Muscle of back (tissue), 11 donors: ENCODE measurements around the gene SPECC1. TPM values are rescaled to one million over a fixed set of nuclear protein-coding genes. Genes with fewer than 3 reads are reported as not detected.
"Not testable (repeated sequence)": the region's sequence is repeated elsewhere in the genome, so short reads cannot be mapped to it uniquely, and the experiment has no call there.

Experiments used
- DNase-seq, 3 donors: peaks; one replicate each; pipeline versions ENCODE4 v3.0.0 to v3.0.0-alpha.2; 2013
- polyA plus RNA-seq, 10 donors: library from polyadenylated mRNA; unstranded; fragments of 120-200 nt; gene quantifications; one replicate each; pipeline ENCODE4 v1.2.1, GENCODE V29; 2013; ENCODE audit not compliant: insufficient read length in 10 of 10

SPECC1 gene
- polyA plus RNA-seq, 10 donors, result 6.1 to 11.2 (median 7.8) TPM

DNA sequence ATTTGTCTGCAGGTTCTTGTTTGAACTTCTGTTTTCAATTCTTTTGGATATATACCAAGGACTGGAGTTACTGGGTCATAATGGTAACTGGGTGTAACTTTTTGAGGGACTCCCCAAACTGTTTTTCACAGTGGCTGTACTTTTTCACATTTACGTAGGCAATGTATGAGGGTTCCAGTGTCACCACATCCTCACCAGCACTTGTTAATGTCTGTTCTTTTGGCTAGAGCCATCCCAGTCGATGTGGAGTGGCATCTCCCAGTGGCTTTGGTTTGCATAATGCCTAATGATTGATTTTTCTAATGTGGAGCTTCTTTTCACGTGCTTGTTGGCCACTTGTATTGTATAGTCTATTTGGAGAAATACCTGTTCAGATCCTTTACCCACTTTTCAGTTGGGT lies 59.3 kb downstream of the SPECC1 start:
- no peak for DNase-seq

DNA sequence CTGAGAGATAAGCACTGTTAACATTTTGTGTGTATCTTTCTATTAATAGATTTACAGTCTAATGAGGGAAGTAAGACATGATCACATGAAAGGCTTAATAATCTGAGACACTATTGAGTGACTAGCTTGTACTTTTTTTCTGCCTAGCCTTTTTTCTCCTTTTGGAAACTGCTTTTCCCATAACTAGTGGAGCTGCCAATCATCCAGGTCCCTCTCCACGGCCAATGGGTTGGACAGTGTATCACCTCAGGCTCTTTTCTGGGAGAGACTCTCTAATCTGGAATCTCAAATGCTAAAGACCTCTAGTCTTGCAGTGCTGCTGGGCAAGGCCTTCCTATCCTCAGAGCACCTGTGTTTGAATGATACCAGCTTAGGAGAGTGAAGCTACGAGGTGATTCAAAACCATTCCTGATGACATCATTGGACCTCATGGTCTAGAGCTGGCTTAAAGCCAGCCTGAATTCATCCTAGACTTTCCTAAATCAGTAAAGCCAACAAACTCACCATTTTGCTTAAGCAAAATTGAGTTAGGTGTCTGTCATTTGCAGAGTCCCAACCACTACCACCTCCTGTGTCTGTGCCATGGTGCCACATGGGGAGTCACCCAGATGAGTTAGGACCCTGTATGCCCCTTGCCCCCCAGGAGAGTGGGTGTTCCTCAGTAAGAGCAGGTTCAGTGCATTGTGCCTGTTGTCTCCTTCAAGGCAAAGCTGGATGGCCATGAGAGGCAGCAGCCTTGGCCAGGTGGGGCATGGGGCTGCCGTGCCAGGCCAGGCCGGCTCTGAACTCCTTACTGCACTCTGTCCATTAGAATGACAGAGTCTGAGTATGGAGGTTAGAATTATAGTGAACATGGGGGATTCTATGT lies 62.9 kb downstream of the SPECC1 start:
- DNase-seq, result no peak

DNA sequence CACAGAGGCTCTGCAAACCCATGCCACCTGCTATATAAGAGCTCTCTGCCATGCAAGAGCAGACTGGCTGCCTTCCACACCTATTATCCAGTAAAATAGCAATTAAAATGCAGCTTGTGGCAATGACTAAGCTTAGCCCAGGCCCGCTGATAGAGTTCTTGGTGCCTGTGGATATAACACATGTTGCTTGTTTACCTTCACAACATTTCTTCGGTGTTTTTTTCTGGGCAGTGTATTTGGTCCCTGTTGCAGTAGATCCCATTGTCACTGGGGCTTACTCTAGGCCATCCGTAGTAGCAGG lies 63.5 kb downstream of the SPECC1 start:
- no peak for DNase-seq

DNA sequence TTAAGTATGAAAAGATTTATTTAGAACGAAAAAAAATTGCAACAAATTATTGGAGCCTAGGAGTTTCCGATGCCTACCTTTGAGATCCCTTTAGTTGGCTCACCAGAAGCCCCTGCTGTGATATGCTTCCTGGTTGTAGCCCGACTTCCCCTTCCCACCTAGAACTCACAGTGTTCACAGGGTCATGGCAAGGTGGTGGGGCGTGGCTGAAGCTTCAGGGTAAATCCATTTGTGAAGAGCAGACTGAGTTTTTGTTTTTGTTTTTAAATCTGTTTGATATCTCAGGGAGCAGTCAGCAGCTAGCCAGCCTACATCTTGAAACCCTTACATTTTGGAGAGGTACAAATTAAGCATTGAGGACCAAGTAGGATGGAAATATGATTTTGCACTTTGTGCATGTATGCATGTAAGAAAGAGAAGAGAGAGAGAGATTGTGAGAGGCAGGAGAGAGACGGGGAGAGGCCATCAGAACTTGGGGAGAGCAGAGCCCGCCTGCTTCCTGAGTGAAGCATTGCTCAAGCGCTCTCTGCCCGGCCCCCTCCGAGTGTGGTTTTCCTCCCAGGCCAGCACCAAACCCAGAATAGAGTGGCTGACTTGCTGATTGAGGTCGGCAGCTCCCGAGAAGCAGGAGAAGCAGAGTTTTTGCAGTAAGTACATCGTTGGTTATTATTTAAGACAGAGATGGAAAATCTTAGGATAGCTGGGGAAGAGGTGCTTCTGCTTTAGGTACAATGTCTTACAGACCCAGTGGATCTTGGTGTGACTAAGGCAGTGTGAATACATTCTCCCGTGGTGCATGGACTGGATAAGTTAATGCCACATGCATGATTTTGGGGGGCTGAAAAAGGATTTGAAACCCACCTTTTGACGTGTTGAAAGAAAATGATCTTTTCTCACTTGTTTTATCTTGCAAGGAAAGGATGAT lies 64.2 kb downstream of the SPECC1 start:
- DNase-seq, result peak in 2 of 3 donors; percentile 34 to 46

DNA sequence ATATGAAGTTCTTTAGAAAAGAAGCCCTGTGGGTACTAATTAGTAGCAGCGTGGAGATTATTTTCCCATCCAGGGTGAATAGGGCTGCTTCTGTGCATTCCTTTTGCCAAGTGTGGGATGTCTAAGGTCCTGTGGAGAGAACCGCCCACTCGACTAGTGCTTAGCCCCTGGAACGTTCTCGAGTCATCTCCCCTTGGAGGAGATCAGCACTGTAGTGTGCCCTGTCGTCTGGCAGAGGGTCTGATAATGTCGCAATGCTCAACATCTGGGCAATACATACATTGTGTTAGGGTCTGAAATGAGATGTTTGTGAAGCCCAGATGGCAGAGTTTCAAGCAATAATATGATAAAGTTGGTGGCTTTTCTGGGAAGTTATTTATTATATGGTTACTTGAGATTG lies 64.8 kb downstream of the SPECC1 start:
- no peak for DNase-seq

DNA sequence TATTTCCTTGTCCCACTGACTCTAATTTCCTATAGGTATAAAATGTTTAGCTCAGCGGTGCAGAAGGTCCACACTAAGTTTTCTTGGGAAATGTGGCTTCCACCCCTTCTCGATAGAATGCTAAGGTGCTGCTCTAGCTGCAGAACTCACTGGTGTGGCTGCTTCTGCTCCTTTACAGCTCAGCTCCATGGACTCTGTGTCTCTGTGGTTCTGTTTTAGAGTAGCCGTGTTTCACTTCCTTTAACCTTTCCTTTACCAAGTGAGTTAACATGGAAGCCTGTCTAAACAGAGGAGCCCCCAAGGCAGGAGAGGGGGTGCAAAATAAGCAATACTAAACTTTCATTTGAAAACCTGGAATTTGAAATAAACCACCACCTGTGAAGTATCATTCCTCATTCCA lies 65.3 kb downstream of the SPECC1 start:
- no peak for DNase-seq

DNA sequence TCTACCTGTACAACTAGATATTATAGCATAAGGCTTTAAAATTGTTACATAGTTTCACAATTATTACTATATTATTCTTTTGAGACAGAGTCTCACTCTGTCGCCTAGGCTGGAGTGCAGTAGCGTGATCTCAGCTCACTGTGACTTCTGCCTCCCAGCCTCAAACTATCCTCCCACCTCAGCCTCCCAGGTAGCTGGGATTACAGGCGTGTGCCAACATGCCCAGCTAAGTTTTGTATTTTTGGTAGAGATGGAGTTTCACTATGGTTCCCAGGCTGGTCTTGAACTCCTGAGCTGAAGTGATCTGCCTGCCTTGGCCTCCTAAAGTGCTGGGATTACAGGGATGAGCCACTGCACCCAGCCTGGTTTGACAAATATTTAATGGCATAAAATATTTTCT lies 67.0 kb downstream of the SPECC1 start:
- DNase-seq, result not testable (repeated sequence)

DNA sequence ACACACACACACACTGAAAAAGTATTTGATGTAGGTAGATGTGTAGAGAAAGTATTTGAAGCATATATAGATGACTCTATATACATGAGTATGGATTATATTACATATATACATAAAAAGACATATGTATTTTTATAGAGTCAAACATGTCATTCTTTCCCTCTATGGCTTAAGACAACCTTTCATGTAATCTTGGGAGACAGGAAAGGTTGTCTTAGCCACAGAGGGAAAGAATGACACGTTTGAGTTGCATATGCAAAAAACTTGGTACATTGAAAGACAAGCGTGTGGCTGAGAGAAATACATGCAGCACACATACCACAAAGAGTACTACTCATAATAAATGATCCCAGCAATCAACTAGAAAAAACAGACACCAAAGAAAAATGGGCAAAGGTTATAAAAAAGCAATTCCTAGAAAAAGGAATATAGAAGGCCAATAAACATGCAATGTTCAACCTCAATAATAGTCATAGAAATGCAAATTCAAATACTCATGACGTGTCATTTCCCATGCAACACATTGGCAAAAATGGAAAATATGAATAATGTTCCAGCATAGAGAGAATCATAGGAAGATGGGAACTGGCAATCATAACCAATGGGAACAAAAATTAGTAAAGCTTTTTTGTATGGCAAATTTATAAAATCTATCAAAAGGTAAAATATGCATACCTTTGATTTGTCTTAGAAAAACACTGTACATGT lies 69.0 kb downstream of the SPECC1 start:
- no peak for DNase-seq

DNA sequence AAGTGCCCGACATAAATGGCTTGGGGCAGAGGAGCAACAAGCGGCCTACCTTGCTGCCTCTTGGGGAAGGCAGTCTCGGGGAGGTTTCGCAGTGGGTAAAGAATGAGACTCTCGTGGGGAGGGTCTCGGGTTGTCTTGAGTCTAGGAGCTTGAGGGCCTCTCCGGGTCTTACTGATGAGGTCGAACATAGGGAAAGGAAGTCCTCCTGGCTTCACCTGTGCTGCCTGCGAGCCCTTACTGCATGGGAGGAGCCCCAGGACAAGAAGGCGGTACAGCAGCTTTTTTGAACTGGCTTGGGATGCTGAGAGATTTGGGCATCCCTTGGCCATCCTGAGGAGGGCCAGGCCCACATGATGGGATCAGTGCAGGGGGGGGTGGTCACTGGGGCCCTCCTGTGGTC lies 71.4 kb downstream of the SPECC1 start:
- DNase-seq, result no peak

DNA sequence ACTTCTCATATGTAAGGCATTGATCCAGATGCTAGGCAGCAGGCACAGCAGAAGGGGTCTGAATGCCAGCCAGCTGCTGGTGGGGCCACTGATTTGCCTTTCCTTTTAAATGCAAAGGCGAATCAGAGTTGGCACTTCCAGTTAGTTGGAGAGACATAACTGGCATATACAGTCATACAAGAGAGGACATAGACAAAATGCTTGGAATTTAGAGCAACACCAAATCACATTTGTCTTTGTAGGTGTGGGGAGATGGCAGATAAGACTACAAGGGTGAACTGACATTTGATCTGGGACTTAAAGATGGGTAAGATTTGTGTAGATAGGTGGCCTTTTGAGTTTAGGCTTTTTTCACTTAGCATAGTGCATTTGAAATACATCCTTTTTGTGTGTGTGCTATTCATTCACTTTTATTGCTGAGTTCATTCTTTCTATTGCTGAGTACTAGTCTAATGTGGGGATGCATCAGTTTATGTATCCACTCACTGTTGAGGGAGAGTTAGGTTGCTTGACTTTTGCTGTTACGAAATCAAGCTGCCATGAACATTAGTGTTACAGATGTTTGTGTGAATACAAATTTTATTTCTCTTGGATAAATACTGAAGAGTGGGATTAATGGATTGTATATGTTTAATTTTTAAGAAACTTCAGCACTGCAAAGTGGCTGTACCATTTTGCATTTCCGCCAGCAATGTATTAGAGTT lies 74.1 kb downstream of the SPECC1 start:
- no peak for DNase-seq

DNA sequence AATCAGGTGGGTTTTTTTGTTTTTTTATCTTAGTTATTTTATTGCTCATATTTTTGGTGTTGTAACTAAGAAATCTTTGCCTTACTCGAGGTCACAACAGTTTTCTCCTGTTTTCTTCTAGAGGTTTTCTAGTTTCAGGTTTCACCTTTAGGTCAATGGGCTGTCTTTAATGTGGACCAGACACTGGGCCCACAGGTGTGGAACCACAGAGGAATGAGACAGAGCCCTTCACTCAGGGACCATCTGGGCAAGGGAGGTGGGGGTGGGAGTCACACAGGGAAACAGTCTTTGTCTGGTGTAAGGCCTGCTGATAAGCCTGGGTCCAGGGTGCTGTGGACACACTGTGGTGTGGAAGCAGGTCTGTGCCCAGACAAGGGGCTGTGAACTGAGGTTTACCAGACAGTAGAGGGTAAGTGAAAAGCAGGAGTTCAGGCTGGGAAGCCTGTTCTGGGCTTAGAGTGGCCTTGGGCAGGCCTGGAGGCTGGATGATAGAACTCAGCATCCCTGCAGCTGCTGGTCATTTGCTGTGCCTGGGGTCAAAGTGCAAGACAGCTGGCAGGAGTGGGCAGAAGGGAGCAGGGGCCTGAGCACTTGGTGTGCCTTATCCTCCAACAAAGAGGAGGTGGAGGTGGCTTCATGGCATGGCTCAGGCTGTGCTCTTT lies 75.6 kb downstream of the SPECC1 start:
- no peak for DNase-seq

DNA sequence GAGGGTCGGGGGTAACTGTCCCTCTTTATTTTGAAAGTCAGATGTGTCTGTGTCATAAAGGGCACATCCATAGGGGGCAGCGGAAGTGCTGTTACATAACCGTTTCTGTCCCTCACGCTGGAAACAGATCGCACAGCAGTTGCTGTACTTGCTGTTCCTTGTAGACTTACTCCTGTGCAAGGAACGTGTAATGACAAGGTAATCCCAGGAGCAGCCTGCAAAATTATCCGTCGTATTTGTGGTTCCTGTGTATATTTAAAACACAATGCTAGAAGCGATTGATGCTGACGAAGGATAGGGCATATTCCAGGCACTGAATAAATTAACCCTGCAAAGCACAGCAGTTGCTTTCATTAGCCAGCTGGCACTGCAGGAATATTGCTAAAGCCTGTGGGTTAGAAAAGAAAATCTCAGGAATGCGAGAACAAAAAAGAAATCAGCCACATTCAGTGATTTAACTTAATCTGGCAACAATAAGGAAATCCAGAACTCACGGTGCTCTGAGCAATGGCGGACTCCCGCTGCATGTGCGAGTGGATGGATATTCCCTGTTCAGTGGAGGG lies 76.2 kb downstream of the SPECC1 start:
- no peak for DNase-seq

DNA sequence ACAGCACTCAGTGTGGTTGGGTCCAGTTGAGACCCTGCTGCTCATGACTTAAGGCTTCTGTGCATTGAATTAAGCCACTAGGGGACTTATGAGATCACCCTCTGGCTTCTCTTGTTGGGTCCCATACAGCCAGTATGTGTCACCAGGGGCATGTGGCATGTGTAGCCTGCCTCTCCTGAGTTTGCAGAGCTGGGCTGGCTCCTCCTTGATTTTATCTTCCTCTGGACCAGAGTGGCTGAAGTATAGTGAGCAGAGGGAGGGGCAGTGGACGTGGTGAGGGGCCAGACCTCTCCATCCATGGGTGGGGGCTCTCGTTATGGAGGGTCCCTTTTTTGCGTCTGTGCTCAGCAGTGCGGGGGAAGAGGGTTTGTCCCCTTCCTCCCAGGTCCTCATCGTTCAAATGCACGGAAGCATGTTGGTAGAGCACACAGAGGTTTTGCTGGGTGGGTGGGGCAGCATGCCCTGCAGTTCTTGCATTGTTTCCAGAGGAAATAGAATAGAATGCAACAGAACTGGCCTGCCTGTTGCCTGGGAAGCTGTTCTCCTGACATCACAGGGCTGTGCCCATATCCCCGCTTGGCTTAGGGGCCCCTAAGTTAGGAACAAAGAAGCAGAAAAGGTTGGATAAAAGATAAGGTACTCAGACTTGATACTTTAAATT lies 77.4 kb downstream of the SPECC1 start:
- DNase-seq, result no peak

DNA sequence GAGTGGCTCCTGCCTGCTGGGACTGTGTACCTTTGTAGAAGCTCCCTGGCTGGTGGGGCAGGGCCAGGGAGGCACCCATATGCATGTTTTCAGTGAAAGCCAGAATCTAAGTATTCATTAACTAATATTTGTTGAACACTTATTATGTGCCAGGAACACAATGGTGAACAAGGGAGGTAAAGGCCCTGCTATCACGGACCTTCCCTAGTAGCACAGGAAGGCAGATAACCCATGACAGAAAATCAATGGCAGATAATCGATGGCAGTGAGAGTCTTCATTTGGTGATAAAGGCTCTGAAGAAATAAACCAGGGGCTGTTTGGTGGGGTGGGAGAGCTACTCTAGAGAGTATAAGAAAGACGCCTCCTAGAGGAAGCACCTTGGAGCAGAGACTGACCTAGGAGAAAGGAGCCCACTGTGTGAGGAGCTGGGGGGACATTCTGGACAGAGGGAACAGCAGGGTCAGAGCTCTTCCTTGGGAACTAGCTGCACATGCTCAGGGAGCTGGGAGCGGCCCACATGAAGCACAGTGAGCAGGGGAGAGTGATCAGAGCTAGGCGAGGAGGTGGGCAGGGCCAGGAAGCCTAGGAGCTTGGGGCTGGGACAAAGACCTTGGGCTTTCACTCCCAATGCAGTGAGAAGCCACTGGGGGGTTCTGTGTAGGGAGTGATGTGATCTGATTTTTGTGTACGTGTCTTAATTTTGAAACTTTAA lies 78.5 kb downstream of the SPECC1 start:
- no peak for DNase-seq

DNA sequence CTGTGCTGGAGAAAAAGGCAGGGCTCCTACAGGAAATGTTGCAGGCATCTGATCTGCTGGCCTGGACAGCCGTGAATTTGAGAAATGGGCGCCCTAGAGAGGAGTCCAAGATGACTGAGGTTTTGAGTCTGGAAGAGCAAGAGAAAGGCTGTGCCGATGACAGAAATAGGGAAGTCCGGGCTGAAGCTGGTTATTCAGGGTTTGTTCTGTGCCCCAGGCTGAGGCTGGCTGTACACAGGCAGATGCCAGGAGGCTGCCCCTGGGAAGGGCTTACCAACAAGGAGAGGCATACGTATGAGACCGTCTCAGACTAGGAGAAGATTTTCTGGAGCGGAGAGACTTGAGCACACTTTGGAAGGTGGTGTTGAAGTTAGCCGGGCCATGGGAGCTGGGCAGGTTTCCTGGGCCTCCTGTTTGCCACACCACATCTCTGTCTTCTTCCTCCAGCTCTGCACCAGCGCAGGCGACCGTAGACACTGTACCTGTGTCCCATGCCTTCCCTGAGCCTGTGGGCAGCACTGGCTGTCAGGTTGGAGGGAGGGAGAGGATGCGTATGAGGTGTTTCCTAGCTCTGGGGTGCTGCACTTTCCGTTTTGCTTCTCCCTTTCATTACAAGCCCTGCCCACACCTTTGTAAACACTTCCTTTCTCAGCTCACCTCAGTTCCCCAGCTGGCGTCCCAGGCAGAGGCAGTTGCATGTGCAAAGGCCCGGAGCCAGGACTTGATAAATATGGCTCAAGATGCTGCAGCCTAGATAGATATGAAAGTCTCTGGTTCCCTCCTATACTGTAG lies 80.8 kb downstream of the SPECC1 start:
- no peak for DNase-seq

DNA sequence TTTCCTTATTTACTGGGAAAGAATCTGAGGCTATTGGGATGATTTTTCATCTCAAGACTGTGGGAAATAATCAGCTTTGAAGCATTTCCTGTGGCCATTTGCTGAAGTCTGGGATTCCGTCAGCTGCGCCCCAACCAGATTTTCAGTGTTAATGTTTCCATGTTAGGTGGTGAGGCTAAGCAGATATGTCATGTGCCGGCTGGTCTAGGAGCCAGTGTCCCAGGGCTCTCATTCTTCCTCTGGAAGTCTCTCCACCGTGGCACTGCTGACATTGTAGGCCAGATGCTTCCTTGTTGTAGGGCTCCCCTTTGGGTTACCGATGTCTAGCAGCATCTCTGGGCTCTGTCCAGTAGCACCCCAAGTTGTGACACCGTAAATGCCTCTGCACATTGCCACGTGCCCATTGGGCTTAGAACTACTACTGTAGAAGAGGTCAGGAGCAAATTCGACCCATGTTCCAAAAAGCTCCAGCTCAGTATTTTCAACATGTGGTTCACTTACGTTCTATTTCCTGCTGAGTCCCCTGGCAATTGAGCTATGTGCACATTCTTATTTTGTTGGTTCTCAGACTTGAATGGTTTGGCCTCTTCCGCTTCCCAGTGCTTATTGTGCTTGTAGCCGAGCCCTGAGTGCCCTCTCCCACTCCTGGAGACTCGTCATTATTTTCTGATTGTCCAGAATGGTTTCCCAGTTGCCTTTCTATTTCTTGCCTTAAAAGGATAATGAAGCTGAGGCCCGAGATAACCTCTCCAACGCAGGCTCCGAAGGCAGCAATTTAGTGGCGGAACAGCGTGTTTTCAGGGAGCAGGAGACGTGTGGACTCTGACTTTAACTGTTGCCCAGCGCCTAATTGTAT lies 82.2 kb downstream of the SPECC1 start:
- DNase-seq, result peak; percentile 47 to 90 (median 75)

DNA sequence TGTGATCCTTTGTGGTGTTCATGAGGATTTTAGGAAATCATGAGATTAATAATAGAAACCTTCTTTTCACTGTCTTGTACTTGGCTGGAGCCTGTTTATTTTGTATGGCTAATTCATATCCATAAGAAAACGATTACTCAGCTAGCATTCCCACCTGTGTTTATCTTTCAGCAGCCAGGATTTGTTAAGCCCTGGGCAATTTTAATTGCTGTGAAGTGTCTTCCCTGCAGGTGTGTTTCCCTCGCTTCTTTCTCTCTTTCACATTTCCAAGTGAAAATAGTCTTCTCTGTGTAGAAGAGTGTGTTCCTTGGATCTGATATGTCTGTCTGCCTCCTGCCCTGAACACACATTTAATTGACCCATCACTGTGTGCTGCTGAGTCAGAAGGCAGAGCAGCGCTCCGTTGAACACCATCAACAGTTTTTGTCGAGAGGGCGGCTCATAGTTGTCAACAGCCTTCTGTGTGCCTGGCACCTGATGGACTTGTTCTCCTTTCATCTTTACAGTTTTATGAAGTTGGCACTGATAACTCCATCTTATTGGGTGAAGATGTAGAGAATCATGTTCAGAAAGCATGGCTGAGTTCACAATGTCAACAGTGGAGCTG lies 83.2 kb downstream of the SPECC1 start:
- peak; percentile 22 to 69 (median 32) for DNase-seq
